Activated CD8-positive, alpha-beta T cell treated with anti-CD3 and anti-CD28 coated beads, Interleukin-2, amount 10 ng/mL, durations not matched to agents 7 days and 5 days (primary cell): ENCODE measurements around the gene CD2. TPM values are rescaled to one million over a fixed set of nuclear protein-coding genes. Genes with fewer than 3 reads are reported as not detected.

Source experiments
- ATAC-seq: fragments of 150-1000 bp; cut with Tn5 transposase; one replicate; pipeline ENCODE4 v1.10.0; 2021; ENCODE audit warnings: moderate library complexity
- CTCF ChIA-PET: fragments of 350-600 bp; sonication (Branson Sonifier 250); formaldehyde crosslinking; loops from one replicate; lab custom pipeline; 2021; ENCODE audit warnings: antibody characterized with exemption; lab: Charles Lee
- POLR2A ChIA-PET: fragments of 350-600 bp; sonication (Branson Sonifier 250); formaldehyde crosslinking; loops from one replicate; lab custom pipeline; 2021; ENCODE audit warnings: antibody characterized with exemption; lab: Charles Lee
- DNase-seq: peaks from one replicate; pipeline ENCODE4 v3.0.0-alpha.2; 2020
- H3K27ac Mint-ChIP-seq: one replicate; pipeline ENCODE4 v1.8.0; 2021; ENCODE audit warnings: mild to moderate bottlenecking, mixed read lengths
- H3K27me3 Mint-ChIP-seq: one replicate; pipeline ENCODE4 v1.8.0; 2021; ENCODE audit warnings: low read depth, mixed read lengths
- H3K36me3 Mint-ChIP-seq: one replicate; pipeline ENCODE4 v1.8.0; 2021; ENCODE audit warnings: low read depth, mixed read lengths
- H3K4me1 Mint-ChIP-seq: one replicate; pipeline ENCODE4 v1.8.0; 2021; ENCODE audit warnings: low read depth, mixed read lengths
- H3K4me3 Mint-ChIP-seq: one replicate; pipeline ENCODE4 v1.8.0; 2021; ENCODE audit warnings: mild to moderate bottlenecking, mixed read lengths
- H3K9me3 Mint-ChIP-seq: one replicate; pipeline ENCODE4 v1.8.0; 2022; ENCODE audit warnings: mixed read lengths; ENCODE audit not compliant: insufficient read depth
- total RNA-seq, 2 experiments: library from RNA; stranded (reverse); gene quantifications; one replicate each; pipeline ENCODE4 v1.2.3, GENCODE V29; 2021

CD2 gene
- total RNA-seq = 100 to 1,000 TPM; 186 to 189 TPM

GRCh38 chr1:116754198-116754977, at the start of gene CD2:
Gene CD2, plus strand, starts transcription at chr1:116754430. Its CDS starts 63 bp downstream, at chr1:116754493.
- ATAC-seq (peak; percentile 75), DNase-seq (peak; percentile 79)
- peaks cover 65% of the 10 kb centered on the region for H3K36me3 Mint-ChIP-seq
- H3K9me3 Mint-ChIP-seq = peaks cover 10% of the 10 kb centered on the region
- H3K27me3 Mint-ChIP-seq = no peaks in the 10 kb centered on the region
- POLR2A ChIA-PET = interaction anchor here (0.6 to 24.5 kb wide), 17 partner anchors 9 to 305 kb away, joined by 3 to 548 read pairs (median 5); partner anchors contain the start of gene TTF2
- H3K4me3 Mint-ChIP-seq = peak within 1 kb of the TSS; percentile 99
- peak within 1 kb of the TSS; percentile 98 for H3K27ac Mint-ChIP-seq
- CTCF ChIA-PET = interaction anchor here (0.8 to 12.3 kb wide), 12 partner anchors 11 to 128 kb away, joined by 3 to 176 read pairs (median 4); no protein-coding TSS in a partner anchor
- peaks cover 42% of the 10 kb centered on the region for H3K4me1 Mint-ChIP-seq

- CTCF ChIA-PET = no interaction called here
- H3K27me3 Mint-ChIP-seq = peaks cover 5% of the 10 kb centered on the region
- no peaks in the 10 kb centered on the region for H3K4me1 Mint-ChIP-seq
- no peaks in the 10 kb centered on the region for H3K9me3 Mint-ChIP-seq
- no peaks in the 10 kb centered on the region for H3K36me3 Mint-ChIP-seq
- H3K4me3 Mint-ChIP-seq = no peak overlapping the region
- DNase-seq (no peak), ATAC-seq (no peak)
- H3K27ac Mint-ChIP-seq = no peak overlapping the region
- POLR2A ChIA-PET = no interaction called here
These were observed 48.1 kb upstream of the CD2 start for GRCh38 chr1:116706123-116706522.

- H3K36me3 Mint-ChIP-seq = no peaks in the 10 kb centered on the region
- H3K27ac Mint-ChIP-seq = no peak overlapping the region
- H3K9me3 Mint-ChIP-seq = no peaks in the 10 kb centered on the region
- no peak overlapping the region for H3K4me3 Mint-ChIP-seq
- peaks cover 5% of the 10 kb centered on the region for H3K27me3 Mint-ChIP-seq
- H3K4me1 Mint-ChIP-seq = no peaks in the 10 kb centered on the region
- DNase-seq = no peak
- ATAC-seq = no peak
- ChIA-PET POLR2A (no interaction called here), CTCF (interaction anchor here (2.0 kb wide), 1 partner anchor 18 kb away, joined by 7 read pairs; no protein-coding TSS in a partner anchor)
These were observed 47.4 kb upstream of the CD2 start for GRCh38 chr1:116706841-116707240.

- ATAC-seq (no peak), DNase-seq (no peak)
- CTCF ChIA-PET = interaction anchor here (2.0 kb wide), 1 partner anchor 16 kb away, joined by 7 read pairs; no protein-coding TSS in a partner anchor
- Mint-ChIP-seq H3K36me3 (no peaks in the 10 kb centered on the region), H3K4me3 (no peak overlapping the region), H3K9me3 (no peaks in the 10 kb centered on the region), H3K4me1 (peaks cover 6% of the 10 kb centered on the region), H3K27me3 (peaks cover 5% of the 10 kb centered on the region), H3K27ac (no peak overlapping the region)
- POLR2A ChIA-PET = no interaction called here
These were observed 45.9 kb upstream of the CD2 start for GRCh38 chr1:116708255-116708900.

GRCh38 chr1:116709666-116710167, 44.5 kb upstream of the CD2 start:
- Mint-ChIP-seq H3K36me3 (no peaks in the 10 kb centered on the region), H3K4me1 (peaks cover 6% of the 10 kb centered on the region), H3K4me3 (no peak overlapping the region), H3K27me3 (peaks cover 3% of the 10 kb centered on the region), H3K9me3 (no peaks in the 10 kb centered on the region), H3K27ac (no peak overlapping the region)
- ChIA-PET CTCF (interaction anchor here (0.8 to 4.1 kb wide), 2 partner anchors 13 to 16 kb away, joined by 3 to 15 read pairs; no protein-coding TSS in a partner anchor), POLR2A (no interaction called here)
- DNase-seq (no peak), ATAC-seq (no peak)

GRCh38 chr1:116710420-116711262, 43.6 kb upstream of the CD2 start:
- Mint-ChIP-seq H3K4me1 (peaks cover 6% of the 10 kb centered on the region), H3K27me3 (peaks cover 3% of the 10 kb centered on the region), H3K9me3 (no peaks in the 10 kb centered on the region), H3K36me3 (no peaks in the 10 kb centered on the region), H3K27ac (no peak overlapping the region), H3K4me3 (no peak overlapping the region)
- DNase-seq (no peak), ATAC-seq (no peak)
- ChIA-PET CTCF (interaction anchor here (0.8 to 4.1 kb wide), 3 partner anchors 12 to 345 kb away, joined by 3 to 15 read pairs (median 3); no protein-coding TSS in a partner anchor), POLR2A (no interaction called here)

- ChIA-PET POLR2A (interaction anchor here (0.6 kb wide), 1 partner anchor 719 kb away, joined by 3 read pairs; no protein-coding TSS in a partner anchor), CTCF (interaction anchor here (1.2 to 4.1 kb wide), 2 partner anchors 14 to 345 kb away, joined by 3 to 15 read pairs; no protein-coding TSS in a partner anchor)
- Mint-ChIP-seq H3K9me3 (no peaks in the 10 kb centered on the region), H3K4me3 (no peak overlapping the region), H3K27ac (no peak overlapping the region), H3K27me3 (peaks cover 4% of the 10 kb centered on the region), H3K36me3 (no peaks in the 10 kb centered on the region), H3K4me1 (peaks cover 6% of the 10 kb centered on the region)
- ATAC-seq = no peak
- DNase-seq = no peak
These were observed 42.9 kb upstream of the CD2 start for GRCh38 chr1:116711263-116711840.

GRCh38 chr1:116712510-116712909, 41.7 kb upstream of the CD2 start:
- no peaks in the 10 kb centered on the region for H3K9me3 Mint-ChIP-seq
- peaks cover 12% of the 10 kb centered on the region for H3K27me3 Mint-ChIP-seq
- DNase-seq (no peak), ATAC-seq (no peak)
- H3K4me1 Mint-ChIP-seq = peaks cover 6% of the 10 kb centered on the region
- no peaks in the 10 kb centered on the region for H3K36me3 Mint-ChIP-seq
- POLR2A ChIA-PET = no interaction called here
- no peak overlapping the region for H3K27ac Mint-ChIP-seq
- CTCF ChIA-PET = interaction anchor here (4.1 kb wide), 1 partner anchor 13 kb away, joined by 15 read pairs; no protein-coding TSS in a partner anchor
- no peak overlapping the region for H3K4me3 Mint-ChIP-seq

- CTCF ChIA-PET = no interaction called here
- Mint-ChIP-seq H3K4me3 (no peak overlapping the region), H3K27me3 (peaks cover 10% of the 10 kb centered on the region), H3K4me1 (peaks cover 6% of the 10 kb centered on the region), H3K9me3 (no peaks in the 10 kb centered on the region), H3K27ac (no peak overlapping the region), H3K36me3 (no peaks in the 10 kb centered on the region)
- DNase-seq = no peak
- POLR2A ChIA-PET = no interaction called here
- no peak for ATAC-seq
These were observed 40.8 kb upstream of the CD2 start for GRCh38 chr1:116713474-116713873.

- H3K4me3 Mint-ChIP-seq = no peak overlapping the region
- POLR2A ChIA-PET = no interaction called here
- CTCF ChIA-PET = interaction anchor here (0.6 kb wide), 1 partner anchor 218 kb away, joined by 4 read pairs; no protein-coding TSS in a partner anchor
These were observed 37.8 kb upstream of the CD2 start for GRCh38 chr1:116716391-116716790.

More at GRCh38 chr1:116716391-116716790, 37.8 kb upstream of the CD2 start:
- no peak overlapping the region for H3K27ac Mint-ChIP-seq
- H3K27me3 Mint-ChIP-seq = peaks cover 10% of the 10 kb centered on the region
- no peak for DNase-seq
- ATAC-seq = no peak
- H3K36me3 Mint-ChIP-seq = peaks cover 3% of the 10 kb centered on the region
- H3K4me1 Mint-ChIP-seq = peaks cover 6% of the 10 kb centered on the region
- peaks cover 4% of the 10 kb centered on the region for H3K9me3 Mint-ChIP-seq
